Calu3 (cell line): ENCODE measurements around the gene COL4A4. TPM values are rescaled to one million over a fixed set of nuclear protein-coding genes. Genes with fewer than 3 reads are reported as not detected.
"Not testable (repeated sequence)": the region's sequence is repeated elsewhere in the genome, so short reads cannot be mapped to it uniquely, and the experiment has no call there.

Source experiments
- BruUV-seq: library from RNA; stranded (reverse); fragments of 400-500 nt; replicated peaks from 2 replicates; lab custom pipeline; 2021; lab: Mats Ljungman, UMichigan
- CTCF ChIA-PET: fragments of 300-600 bp; sonication (Branson Sonifier 250); formaldehyde crosslinking; loops from one replicate; lab custom pipeline; 2022; ENCODE audit warnings: antibody characterized with exemption; lab: Charles Lee
- DNase-seq: peaks from one replicate; pipeline ENCODE4 v3.0.0; 2022
- H3K27ac Mint-ChIP-seq: one replicate; pipeline ENCODE4 v1.8.0; 2022; ENCODE audit warnings: mixed read lengths; ENCODE audit not compliant: unreplicated experiment
- H3K27me3 Mint-ChIP-seq: one replicate; pipeline ENCODE4 v1.8.0; 2022; ENCODE audit warnings: mixed read lengths; ENCODE audit not compliant: unreplicated experiment
- H3K36me3 Mint-ChIP-seq: one replicate; pipeline ENCODE4 v1.8.0; 2022; ENCODE audit warnings: mild to moderate bottlenecking, moderate library complexity, mixed read lengths; ENCODE audit not compliant: insufficient read depth, unreplicated experiment
- H3K4me1 Mint-ChIP-seq: one replicate; pipeline ENCODE4 v1.8.0; 2022; ENCODE audit warnings: mild to moderate bottlenecking, low read depth, mixed read lengths; ENCODE audit not compliant: unreplicated experiment
- H3K4me3 Mint-ChIP-seq: one replicate; pipeline ENCODE4 v1.8.0; 2022; ENCODE audit warnings: mild to moderate bottlenecking, low read depth, moderate library complexity, mixed read lengths; ENCODE audit not compliant: unreplicated experiment
- H3K9me3 Mint-ChIP-seq: one replicate; pipeline ENCODE4 v1.8.0; 2022; ENCODE audit warnings: low read depth, mixed read lengths; ENCODE audit not compliant: unreplicated experiment
- CTCF ChIP-seq: fragments of 200-600 bp; IDR thresholded peaks from one replicate; pipeline ENCODE4 v1.8.0; 2022; ENCODE audit warnings: antibody characterized with exemption; ENCODE audit not compliant: unreplicated experiment
- intact Hi-C: fragments of 100-400 bp; cut with micrococcal nuclease; formaldehyde crosslinking; loops from one replicate; pipeline ENCODE4 v1.10.0; 2022; ENCODE audit not compliant: unreplicated experiment
- total RNA-seq: library from RNA; stranded (reverse); gene quantifications from 2 replicates; pipeline ENCODE4 v1.2.3, GENCODE V29; 2022

COL4A4 gene
- total RNA-seq, 1 experiment from 2014 or later, result 17.2 TPM

GRCh38 chr2:227079726-227080125, 84.3 kb downstream of the COL4A4 start:
- CTCF ChIA-PET, result no interaction called here
- no peaks in the 10 kb centered on the region for H3K9me3 Mint-ChIP-seq
- no peak for DNase-seq
- intact Hi-C loops, result no loop called here
- H3K27me3 Mint-ChIP-seq, result no peaks in the 10 kb centered on the region
- BruUV-seq, result no TSS peak
- H3K36me3 Mint-ChIP-seq, result no peaks in the 10 kb centered on the region
- H3K4me3 Mint-ChIP-seq, result no peak overlapping the region
- H3K27ac Mint-ChIP-seq, result no peak overlapping the region
- no peak for TF ChIP-seq CTCF
- no peaks in the 10 kb centered on the region for H3K4me1 Mint-ChIP-seq

- H3K9me3 Mint-ChIP-seq, intact Hi-C loops, BruUV-seq, DNase-seq, H3K4me3 Mint-ChIP-seq, H3K36me3 Mint-ChIP-seq, CTCF ChIA-PET, H3K4me1 Mint-ChIP-seq, H3K27ac Mint-ChIP-seq, H3K27me3 Mint-ChIP-seq: not testable (repeated sequence)
These were observed 98.9 kb downstream of the COL4A4 start for GRCh38 chr2:227065065-227065464.

DNA sequence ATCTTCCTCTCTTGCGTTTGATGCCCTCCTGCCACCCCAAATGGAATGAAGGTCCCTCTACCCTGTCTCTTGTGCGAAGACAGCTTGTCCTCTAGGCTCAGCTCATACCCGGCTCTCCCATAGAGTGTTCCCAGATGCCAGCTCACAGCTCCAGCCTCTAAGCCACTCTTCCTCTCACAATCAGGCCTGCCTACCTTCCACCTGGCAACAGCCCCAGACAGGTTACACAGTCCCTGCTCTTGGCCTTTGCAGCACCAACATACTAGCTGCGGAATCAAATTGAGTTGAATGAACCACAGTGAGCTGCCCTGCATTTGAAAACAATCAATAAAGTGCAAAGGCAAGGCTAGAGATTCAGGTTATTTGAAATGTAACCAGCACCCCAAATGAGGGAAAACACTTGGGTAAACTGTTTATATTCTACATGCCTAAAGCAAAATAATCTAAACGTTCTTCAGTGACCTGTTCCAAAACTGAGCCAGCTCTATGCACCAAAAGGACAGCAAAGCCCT, 105.1 kb downstream of the COL4A4 start:
- no peaks in the 10 kb centered on the region for H3K4me1 Mint-ChIP-seq
- no TSS peak for BruUV-seq
- no peaks in the 10 kb centered on the region for H3K9me3 Mint-ChIP-seq
- TF ChIP-seq CTCF, result no peak
- no peak overlapping the region for H3K4me3 Mint-ChIP-seq
- CTCF ChIA-PET, result no interaction called here
- intact Hi-C loops, result no loop called here
- H3K36me3 Mint-ChIP-seq, result no peaks in the 10 kb centered on the region
- no peak overlapping the region for H3K27ac Mint-ChIP-seq
- no peak for DNase-seq
- no peaks in the 10 kb centered on the region for H3K27me3 Mint-ChIP-seq

GRCh38 chr2:227057743-227058447, 106.1 kb downstream of the COL4A4 start:
- Mint-ChIP-seq H3K27ac (no peak overlapping the region), H3K4me3 (no peak overlapping the region), H3K36me3 (no peaks in the 10 kb centered on the region), H3K4me1 (no peaks in the 10 kb centered on the region), H3K27me3 (no peaks in the 10 kb centered on the region), H3K9me3 (no peaks in the 10 kb centered on the region)
- DNase-seq, result no peak
- intact Hi-C loops, result no loop called here
- TF ChIP-seq CTCF, result no peak
- CTCF ChIA-PET, result no interaction called here
- BruUV-seq, result no TSS peak

- intact Hi-C loops, result no loop called here
- Mint-ChIP-seq H3K9me3 (no peaks in the 10 kb centered on the region), H3K4me1 (no peaks in the 10 kb centered on the region), H3K27ac (no peak overlapping the region), H3K27me3 (no peaks in the 10 kb centered on the region), H3K36me3 (peaks cover 3% of the 10 kb centered on the region), H3K4me3 (no peak overlapping the region)
- TF ChIP-seq CTCF, result no peak
- no peak for DNase-seq
- CTCF ChIA-PET, result no interaction called here
- no TSS peak for BruUV-seq
These were observed 106.9 kb downstream of the COL4A4 start for GRCh38 chr2:227057060-227057459.
